Osteocyte (in vitro differentiated cells): ENCODE measurements around the gene CYB561. TPM values are rescaled to one million over a fixed set of nuclear protein-coding genes. Genes with fewer than 3 reads are reported as not detected.

Experiments used
- DNase-seq: peaks from one replicate; pipeline ENCODE4 v3.0.0; 2021; ENCODE audit warnings: mixed read lengths; ENCODE audit not compliant: unreplicated experiment; ENCODE audit errors: extremely low spot score
- H3K27ac Mint-ChIP-seq: one replicate; pipeline ENCODE4 v1.8.0; 2021; ENCODE audit warnings: mild to moderate bottlenecking, mixed read lengths; ENCODE audit not compliant: unreplicated experiment
- H3K27me3 Mint-ChIP-seq: one replicate; pipeline ENCODE4 v1.8.0; 2021; ENCODE audit warnings: mixed read lengths; ENCODE audit not compliant: unreplicated experiment
- H3K36me3 Mint-ChIP-seq: one replicate; pipeline ENCODE4 v1.8.0; 2021; ENCODE audit warnings: mixed read lengths; ENCODE audit not compliant: unreplicated experiment
- H3K4me1 Mint-ChIP-seq: one replicate; pipeline ENCODE4 v1.8.0; 2021; ENCODE audit warnings: mixed read lengths; ENCODE audit not compliant: unreplicated experiment
- H3K4me3 Mint-ChIP-seq: one replicate; pipeline ENCODE4 v1.8.0; 2021; ENCODE audit warnings: mild to moderate bottlenecking, moderate library complexity, mixed read lengths; ENCODE audit not compliant: unreplicated experiment
- H3K9me3 Mint-ChIP-seq: one replicate; pipeline ENCODE4 v1.8.0; 2021; ENCODE audit warnings: mixed read lengths; ENCODE audit not compliant: unreplicated experiment
- total RNA-seq: library from RNA; stranded (reverse); gene quantifications from 2 replicates; pipeline ENCODE4 v1.2.1, GENCODE V29; 2021
- TF ChIP-seq, protein P1 (sequence below): fragments of 200-600 bp; sonication (generic); IDR thresholded peaks from 2 replicates; pipeline ENCODE4 v1.5.0; 2021; ENCODE audit warnings: antibody characterized with exemption, mild to moderate bottlenecking, moderate library complexity

CYB561 gene
- total RNA-seq, 1 donor from 2014 or later = 5.7 TPM

DNA sequence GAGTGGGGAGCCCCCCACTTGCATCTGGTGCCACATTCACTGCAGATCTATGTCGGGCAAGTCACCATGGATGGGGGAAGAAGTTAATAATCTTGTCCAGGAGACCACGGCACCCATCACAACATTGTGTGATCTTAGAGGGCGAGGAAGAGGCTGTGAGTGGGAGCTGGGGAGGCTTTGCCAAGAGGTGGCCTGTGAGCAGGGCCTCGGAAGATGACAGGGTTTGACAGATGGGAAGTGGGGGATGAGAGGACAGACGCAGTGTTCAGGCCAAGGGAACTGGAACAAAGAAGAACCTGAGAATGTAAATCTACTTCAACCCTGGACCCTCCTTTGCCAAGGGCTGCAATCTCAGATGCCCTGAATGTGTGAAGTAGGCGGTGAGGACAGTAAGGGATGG lies 43.2 kb upstream of the CYB561 start:
- DNase-seq = no peak
- Mint-ChIP-seq H3K27me3 (peaks cover 27% of the 10 kb centered on the region), H3K4me3 (no peak overlapping the region), H3K36me3 (no peaks in the 10 kb centered on the region), H3K9me3 (no peaks in the 10 kb centered on the region), H3K27ac (no peak overlapping the region), H3K4me1 (no peaks in the 10 kb centered on the region)
- TF ChIP-seq, protein P1, sequence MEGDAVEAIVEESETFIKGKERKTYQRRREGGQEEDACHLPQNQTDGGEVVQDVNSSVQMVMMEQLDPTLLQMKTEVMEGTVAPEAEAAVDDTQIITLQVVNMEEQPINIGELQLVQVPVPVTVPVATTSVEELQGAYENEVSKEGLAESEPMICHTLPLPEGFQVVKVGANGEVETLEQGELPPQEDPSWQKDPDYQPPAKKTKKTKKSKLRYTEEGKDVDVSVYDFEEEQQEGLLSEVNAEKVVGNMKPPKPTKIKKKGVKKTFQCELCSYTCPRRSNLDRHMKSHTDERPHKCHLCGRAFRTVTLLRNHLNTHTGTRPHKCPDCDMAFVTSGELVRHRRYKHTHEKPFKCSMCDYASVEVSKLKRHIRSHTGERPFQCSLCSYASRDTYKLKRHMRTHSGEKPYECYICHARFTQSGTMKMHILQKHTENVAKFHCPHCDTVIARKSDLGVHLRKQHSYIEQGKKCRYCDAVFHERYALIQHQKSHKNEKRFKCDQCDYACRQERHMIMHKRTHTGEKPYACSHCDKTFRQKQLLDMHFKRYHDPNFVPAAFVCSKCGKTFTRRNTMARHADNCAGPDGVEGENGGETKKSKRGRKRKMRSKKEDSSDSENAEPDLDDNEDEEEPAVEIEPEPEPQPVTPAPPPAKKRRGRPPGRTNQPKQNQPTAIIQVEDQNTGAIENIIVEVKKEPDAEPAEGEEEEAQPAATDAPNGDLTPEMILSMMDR = no peak

DNA sequence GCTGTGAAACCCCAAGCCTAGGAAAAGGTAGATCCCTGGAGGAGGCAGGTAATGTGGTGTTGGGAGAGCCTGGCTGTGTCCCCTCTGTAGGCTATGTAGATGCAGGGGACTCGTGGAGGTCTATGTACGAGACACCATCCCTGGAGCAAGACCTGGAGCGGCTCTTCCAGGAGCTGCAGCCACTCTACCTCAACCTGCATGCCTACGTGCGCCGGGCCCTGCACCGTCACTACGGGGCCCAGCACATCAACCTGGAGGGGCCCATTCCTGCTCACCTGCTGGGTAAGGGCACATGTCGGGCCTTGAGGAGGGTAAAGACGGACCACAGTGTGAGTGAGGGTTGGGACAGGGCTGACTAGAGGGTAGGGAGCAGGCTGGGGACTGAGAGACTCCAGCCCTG lies 42.7 kb upstream of the CYB561 start:
- Mint-ChIP-seq H3K9me3 (no peaks in the 10 kb centered on the region), H3K36me3 (no peaks in the 10 kb centered on the region), H3K27me3 (peaks cover 27% of the 10 kb centered on the region), H3K27ac (no peak overlapping the region), H3K4me3 (no peak overlapping the region), H3K4me1 (no peaks in the 10 kb centered on the region)
- DNase-seq = no peak
- TF ChIP-seq, protein P1 = no peak

DNA sequence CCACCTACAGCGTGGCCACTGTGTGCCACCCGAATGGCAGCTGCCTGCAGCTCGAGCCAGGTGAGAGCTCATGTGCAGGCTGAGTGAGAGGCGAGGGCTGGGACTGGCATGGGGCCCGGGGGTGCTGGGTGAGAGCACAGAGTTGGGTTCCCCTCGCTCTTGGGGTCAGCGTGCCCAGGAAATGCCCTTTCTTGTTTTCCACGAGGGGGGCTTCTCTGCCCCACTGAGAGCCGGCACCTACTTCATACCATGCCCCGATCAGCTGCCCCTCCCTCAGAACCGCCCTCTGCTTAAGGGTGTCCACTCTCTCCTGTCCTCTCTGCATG lies 40.9 kb upstream of the CYB561 start:
- Mint-ChIP-seq H3K4me3 (no peak overlapping the region), H3K9me3 (no peaks in the 10 kb centered on the region), H3K27ac (no peak overlapping the region), H3K4me1 (no peaks in the 10 kb centered on the region), H3K27me3 (peaks cover 22% of the 10 kb centered on the region), H3K36me3 (no peaks in the 10 kb centered on the region)
- TF ChIP-seq, protein P1 = no peak
- no peak for DNase-seq

DNA sequence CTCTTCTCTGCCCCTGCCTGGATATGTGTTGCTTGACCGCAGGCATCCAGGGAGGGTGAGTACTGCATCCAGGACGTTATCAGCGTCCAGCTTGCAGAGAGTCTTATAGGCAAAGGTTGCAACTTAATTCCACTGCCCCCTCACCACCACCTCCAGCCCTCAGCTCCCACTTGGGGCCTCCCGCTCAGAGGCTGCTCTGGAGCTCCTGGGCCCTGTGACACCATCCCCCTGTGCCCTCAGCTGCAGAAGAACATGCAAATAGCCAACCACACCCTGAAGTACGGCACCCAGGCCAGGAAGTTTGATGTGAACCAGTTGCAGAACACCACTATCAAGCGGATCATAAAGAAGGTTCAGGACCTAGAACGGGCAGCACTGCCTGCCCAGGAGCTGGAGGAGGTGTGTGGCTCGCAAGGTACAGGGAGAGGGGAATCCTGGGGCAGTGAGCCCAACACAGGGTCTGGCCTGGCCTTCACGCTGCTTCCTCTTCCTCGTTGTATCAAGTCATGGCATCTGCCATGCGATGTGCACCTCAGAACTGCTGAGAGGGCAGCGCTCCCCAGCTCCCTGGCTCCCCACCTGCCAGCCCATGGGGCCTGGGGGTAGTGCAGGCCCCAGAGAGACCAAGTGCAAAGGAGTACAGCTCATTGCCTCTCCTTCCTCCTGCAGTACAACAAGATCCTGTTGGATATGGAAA lies 40.4 kb upstream of the CYB561 start:
- Mint-ChIP-seq H3K27me3 (peaks cover 20% of the 10 kb centered on the region), H3K36me3 (no peaks in the 10 kb centered on the region), H3K4me1 (no peaks in the 10 kb centered on the region), H3K4me3 (no peak overlapping the region), H3K9me3 (no peaks in the 10 kb centered on the region), H3K27ac (no peak overlapping the region)
- DNase-seq = no peak
- TF ChIP-seq, protein P1 = no peak

DNA sequence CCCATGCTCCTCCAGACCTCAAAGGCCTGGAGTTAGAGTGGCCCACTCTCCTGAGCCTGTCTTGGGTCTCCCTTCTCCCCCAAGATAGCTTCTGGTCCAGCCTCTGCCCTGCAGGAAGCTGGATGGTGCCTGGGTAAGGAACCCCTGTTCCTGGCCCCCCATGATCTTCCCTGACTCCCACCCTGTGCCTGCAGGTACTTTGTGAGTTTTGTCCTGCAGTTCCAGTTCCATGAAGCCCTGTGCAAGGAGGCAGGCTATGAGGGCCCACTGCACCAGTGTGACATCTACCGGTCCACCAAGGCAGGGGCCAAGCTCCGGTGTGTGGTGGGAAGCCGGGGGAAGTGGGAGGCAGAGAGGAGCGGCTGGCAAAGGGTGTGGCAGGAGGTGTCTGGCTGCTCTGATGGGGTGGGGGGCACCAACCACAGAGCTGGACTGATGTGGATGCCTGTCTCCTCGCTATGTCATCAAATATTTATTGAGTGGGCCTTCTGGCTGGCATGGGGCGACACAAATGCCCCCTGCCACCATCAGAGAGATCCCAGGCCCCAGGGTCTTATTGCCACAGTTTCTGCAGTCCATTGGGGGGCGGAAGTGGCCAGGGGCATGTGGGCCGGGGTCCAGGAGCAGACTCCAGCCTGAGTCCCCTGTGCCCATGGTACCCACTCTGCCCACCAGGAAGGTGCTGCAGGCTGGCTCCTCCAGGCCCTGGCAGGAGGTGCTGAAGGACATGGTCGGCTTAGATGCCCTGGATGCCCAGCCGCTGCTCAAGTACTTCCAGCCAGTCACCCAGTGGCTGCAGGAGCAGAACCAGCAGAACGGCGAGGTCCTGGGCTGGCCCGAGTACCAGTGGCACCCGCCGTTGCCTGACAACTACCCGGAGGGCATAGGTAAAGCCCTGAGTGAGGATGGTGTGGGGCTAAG lies 37.8 kb upstream of the CYB561 start:
- Mint-ChIP-seq H3K9me3 (no peaks in the 10 kb centered on the region), H3K36me3 (no peaks in the 10 kb centered on the region), H3K27me3 (peaks cover 9% of the 10 kb centered on the region), H3K4me1 (peaks cover 3% of the 10 kb centered on the region), H3K27ac (no peak overlapping the region), H3K4me3 (no peak overlapping the region)
- TF ChIP-seq, protein P1 = no peak
- DNase-seq = no peak
